ENCODE data around the gene GHSR.

DNA sequence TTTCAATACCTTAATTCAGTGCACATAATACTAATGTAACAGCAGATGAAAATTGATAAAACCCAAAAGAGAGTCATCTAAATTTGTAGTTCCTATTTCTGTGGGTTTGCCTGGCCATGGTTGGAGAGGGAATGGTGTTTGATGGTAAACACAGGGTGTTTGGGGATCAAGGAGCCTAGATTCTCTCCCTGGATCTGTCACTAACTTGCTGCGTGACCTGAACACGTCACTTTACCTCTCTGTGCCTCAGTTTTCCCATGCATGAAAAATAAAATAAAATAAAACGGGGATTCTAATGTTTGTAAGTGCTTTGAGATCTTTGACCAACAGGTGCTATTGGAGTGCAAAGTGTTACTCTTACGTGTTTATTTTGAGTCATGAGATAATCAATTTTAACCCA is 49.8 kb downstream of the GHSR start:
- TF ChIP-seq EZH2 (IDR thresholded peaks at IDR 0.05; ENCODE audit: insufficient read depth, poor library complexity, severe bottlenecking), result no peak
- no peak for TF ChIP-seq EZH2phosphoT487 (IDR thresholded peaks at IDR 0.05; ENCODE audit: insufficient read depth, low read depth)

Measured in GM23248 (cell line).